Measurements from ENCODE around the gene RAB3IL1.

The RAB3IL1 gene

DNA sequence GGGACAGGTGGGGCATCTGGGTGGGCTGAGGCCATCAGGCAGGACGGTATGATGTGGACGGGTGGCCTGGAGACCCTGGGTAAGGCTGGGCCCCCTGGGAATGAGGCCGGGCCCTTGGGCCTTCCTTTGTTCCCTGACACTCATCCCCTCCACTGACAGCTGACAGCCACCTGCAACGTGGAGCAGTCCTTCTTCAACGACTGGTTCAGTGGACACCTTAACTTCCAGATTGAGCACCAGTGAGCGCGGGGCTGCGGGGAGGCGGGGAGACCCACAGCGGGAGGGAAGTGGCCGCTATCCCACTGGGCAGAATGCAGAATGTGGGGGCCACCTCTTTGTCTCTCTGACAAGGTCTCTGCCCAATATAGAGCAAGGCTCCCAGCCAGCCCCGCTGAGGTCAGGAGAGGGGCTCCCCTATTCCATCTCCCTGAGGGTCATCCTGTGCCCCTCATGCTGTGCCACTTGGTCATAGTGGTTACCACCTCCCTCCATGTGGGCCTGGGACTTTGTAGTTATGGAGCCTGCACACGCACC is 53.8 kb downstream of the RAB3IL1 start:
- DNase-seq: no peak

DNA sequence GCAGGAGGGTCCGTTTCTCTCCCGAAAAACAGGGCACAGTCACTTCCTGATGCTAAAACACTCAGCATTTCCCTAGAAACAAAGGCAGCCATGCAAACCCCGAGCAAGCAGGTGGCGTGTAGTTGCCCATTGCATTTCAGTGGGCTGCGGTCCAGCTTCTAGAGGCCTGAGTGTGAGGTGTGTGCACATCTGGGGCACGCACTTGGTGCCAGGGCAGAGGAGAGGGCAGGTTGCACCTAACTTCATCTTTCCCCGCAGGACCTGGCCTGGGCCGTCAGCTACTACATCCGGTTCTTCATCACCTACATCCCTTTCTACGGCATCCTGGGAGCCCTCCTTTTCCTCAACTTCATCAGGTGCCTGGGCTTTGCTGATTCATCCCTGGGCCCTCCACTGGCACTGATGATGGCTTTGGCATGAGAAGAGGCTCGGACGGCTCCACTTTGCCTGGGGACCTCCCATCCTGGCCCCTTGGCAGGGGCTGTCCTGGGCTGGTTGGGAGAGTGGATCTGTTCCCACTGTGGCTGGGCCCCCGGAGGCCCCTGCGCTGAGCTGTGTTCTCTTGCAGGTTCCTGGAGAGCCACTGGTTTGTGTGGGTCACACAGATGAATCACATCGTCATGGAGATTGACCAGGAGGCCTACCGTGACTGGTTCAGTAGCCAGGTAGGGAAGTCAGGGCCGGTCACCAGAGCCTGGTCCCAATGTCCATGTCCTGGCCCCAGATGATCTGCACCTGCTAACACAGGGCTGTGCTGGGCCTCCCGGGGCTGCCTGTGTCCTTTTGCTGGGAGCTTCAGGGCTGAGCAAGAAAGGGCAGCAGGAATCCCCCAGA is 54.4 kb downstream of the RAB3IL1 start:
- no peak for DNase-seq

DNA sequence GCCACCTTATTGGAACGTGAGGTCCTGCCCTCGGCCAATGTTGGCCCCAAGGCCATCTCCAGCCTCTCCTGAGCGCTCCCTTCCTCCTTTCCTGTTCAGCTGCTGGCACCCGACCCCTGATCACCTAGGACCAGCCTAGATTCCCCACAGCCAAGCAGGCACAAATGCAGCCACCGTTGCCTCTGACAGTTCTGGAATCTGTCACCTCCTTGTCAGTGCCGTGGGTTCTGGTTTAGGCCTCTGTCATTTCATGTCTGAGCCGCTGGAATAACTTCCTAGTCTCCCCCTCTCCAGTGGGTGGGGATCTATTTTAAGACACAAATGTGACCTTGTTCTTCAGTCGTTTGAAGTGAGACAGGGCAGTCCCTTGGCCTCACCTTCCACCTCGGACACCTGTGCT is 55.7 kb downstream of the RAB3IL1 start:
- DNase-seq: no peak

- no peak for DNase-seq
Measured at GRCh38 chr11:61860054-61860903, 57.1 kb downstream of the RAB3IL1 start.

DNA sequence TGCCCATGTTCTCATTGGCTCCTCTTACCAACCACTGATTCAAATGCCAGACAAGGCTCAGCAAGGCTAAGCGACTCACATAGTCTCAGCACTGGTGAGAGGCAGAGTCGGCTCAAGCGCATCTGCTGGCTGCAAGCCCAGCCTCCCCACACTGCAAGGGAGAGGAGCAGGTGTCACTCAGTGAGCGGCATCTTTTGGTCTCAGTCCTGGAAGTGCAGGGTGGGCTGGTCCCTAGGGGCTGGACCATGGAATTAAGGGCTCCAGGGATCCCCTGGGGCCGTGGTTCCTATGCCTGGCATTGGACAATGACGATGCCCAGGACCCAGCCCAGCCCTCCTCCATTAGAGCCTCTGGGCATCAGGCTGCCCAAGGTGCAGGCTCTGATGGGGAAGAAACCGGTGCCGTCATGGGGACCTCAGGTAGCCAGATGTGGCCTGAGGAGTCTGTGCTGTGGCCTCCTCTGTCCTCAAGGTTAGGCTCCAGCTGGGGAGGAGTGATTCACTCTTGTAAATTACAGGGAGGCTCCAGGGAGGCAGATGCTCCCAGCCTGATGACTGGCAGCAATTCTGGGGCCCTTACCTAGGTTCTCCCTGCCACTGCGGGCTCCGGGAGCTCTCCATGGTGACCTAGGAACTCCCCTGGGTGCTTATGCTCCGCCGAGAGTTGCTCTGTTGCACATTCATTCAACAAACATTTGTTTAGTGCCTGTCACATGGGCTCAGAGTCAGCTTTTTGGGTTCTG is 61.3 kb downstream of the RAB3IL1 start:
- peak; percentile 42 for DNase-seq

- DNase-seq: peak; percentile 35
Measured at GRCh38 chr11:61854966-61855714, 62.2 kb downstream of the RAB3IL1 start.

- DNase-seq: peak; percentile 53
Measured at GRCh38 chr11:61854206-61854895, 63.0 kb downstream of the RAB3IL1 start.

GRCh38 chr11:61853698-61854169 is 63.6 kb downstream of the RAB3IL1 start:
- peak; percentile 47 for DNase-seq

DNA sequence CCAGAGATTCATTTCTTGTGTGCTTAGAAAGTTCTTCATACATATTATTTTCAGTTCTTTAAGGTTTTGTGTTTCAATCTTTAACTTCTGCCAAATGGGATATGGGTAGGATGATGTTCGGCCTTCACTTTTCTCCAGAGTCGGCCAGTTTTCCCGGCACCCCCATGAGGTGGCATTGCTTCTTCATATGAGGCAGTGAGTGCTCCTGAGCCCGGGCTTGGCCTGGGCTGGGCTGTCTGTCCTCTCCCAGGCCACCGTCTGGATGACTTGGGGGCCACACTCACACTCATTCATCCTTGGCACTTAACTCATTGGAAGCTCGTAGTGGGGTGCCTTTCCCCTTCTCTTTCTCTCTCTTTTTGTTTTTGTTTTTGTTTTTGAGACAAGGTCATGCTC is 65.5 kb downstream of the RAB3IL1 start:
- no peak for DNase-seq

DNA sequence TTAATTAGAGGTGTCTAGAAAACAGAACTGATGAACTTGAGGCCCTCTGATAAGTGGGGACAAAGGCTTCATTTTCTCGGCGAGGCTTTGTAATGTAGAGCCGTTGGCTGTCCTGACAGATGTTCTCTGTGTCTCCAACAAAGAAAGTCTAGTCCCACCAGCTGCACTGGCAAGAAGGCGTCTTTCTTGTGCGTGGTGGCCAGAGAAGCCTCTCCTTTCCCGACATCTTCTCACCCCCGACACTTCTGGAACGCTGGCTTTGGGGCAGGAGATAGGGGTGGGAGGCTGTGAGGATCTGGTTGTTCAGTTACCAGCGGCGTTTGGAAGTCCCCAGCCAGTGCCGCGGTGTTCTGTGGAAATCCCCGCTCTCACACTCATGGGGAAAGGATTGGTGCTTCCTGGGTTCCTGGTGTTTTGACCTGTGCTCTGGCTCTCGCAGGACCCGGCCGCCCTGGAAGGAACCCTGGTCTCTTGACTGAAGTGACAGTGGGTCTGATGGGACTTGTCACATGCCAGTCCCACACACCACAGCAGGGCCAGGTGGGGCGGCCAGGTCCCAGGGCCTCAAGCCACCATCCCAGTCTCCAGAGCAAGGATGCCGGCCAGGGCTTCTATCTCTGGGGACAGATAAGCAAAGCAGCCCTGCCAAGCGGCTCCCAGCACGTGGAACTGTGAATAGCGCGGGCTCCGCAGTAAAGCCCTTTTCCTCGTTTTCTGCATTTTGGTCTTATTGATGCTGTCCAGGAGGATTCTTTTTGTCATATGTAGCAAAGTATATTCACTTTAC is 66.1 kb downstream of the RAB3IL1 start:
- DNase-seq: peak; percentile 18

GRCh38 chr11:61850687-61851086 is 66.7 kb downstream of the RAB3IL1 start:
- no peak for DNase-seq

DNA sequence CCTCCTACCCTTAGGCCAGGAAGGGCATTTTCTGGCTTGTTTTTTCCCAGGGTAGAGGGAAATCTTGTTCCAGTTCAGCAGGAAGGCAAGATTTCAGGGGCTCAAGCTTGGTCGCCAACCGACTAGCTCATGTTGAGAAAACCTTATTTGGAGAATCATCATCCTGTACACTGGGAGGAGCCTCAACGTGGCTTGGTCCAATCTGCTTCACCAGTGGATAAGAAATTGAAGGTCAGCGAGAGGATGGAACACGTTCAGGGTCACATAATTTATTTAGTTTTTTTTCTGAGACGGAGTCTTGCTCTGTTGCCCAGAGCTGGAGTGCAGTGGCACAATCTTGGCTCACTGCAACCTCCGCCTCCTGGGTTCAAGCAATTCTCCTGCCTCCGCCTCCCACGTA is 68.7 kb downstream of the RAB3IL1 start:
- no peak for DNase-seq

GRCh38 chr11:61847914-61848581 is 69.3 kb downstream of the RAB3IL1 start:
- DNase-seq: no peak

Measured in femur (tissue), 1 donor.